Aorta (tissue), 5 donors: ENCODE results near the gene CLVS2. TPM values are rescaled to one million over a fixed set of nuclear protein-coding genes. Genes with fewer than 3 reads are reported as not detected.

ENCODE experiments used
- ATAC-seq: fragments of 200-7000 bp; cut with Tn5 transposase; one replicate; pipeline ENCODE4 v1.9.1; 2022; ENCODE audit warnings: moderate library complexity; ENCODE audit not compliant: low FRiP score
- DNase-seq, 2 donors: peaks; one replicate each; pipeline ENCODE4 v3.0.0-alpha.2; 2020
- H3K27ac ChIP-seq, 2 donors: one replicate each; pipeline ENCODE4 v1.5.1; 2013; ENCODE audit warnings: low read length in 2 of 2, mild to moderate bottlenecking in 2 of 2, moderate library complexity in 2 of 2, control low read depth in 1 of 2, inconsistent platforms in 1 of 2, low read depth in 1 of 2
- H3K27me3 ChIP-seq, 2 donors: one replicate each; pipeline ENCODE4 v1.6.1; 2013; ENCODE audit warnings: control low read depth in 1 of 2, low read length in 1 of 2, mild to moderate bottlenecking in 1 of 2, moderate library complexity in 1 of 2; ENCODE audit not compliant: insufficient read depth in 2 of 2, control insufficient read depth in 1 of 2
- H3K36me3 ChIP-seq, 2 donors: one replicate each; pipeline ENCODE4 v1.6.1; 2013; ENCODE audit warnings: control low read depth in 1 of 2, low read length in 1 of 2, mild to moderate bottlenecking in 1 of 2; ENCODE audit not compliant: insufficient read depth in 2 of 2, control insufficient read depth in 1 of 2
- H3K4me1 ChIP-seq, 2 donors: one replicate each; pipeline ENCODE4 v1.6.1; 2013; ENCODE audit warnings: low read length in 2 of 2, control low read depth in 1 of 2, mild to moderate bottlenecking in 1 of 2, moderate library complexity in 1 of 2; ENCODE audit not compliant: insufficient read depth in 2 of 2, control insufficient read depth in 1 of 2
- H3K4me3 ChIP-seq, 2 donors: one replicate each; pipeline ENCODE4 v1.5.1; 2013; ENCODE audit warnings: low read length in 2 of 2, control low read depth in 1 of 2, mild to moderate bottlenecking in 1 of 2
- H3K9me3 ChIP-seq: one replicate; pipeline ENCODE4 v1.6.1; 2013; ENCODE audit warnings: mild to moderate bottlenecking, low read length; ENCODE audit not compliant: control insufficient read depth
- WGBS, 2 donors: extraction: QIAGEN DNeasy Blood & Tissue Kit; methylation state at CpG; one replicate each; pipeline ENCODE4 v1.1.7; 2013; 5-methylcytosine and 5-hydroxymethylcytosine counted together
- intact Hi-C, 2 donors: fragments of 100-400 bp; cut with DNase I; formaldehyde crosslinking; loops; one replicate each; pipeline versions ENCODE4 v1.14.2 to v1.15.0; 2022
- polyA plus RNA-seq, 2 donors: library from polyadenylated mRNA; stranded (reverse); fragments of 200-250 nt; gene quantifications; one replicate each; pipeline ENCODE4 v1.2.3, GENCODE V29; 2013
- total RNA-seq, 2 donors: library from RNA; stranded (reverse); fragmentation: NEBNext Ultra II Directional; extraction: Animal tissue kit (Norgen Biotek cat#: 25700); gene quantifications; one replicate each; pipeline ENCODE4 v1.2.1, GENCODE V29; 2021
- donor health status: healthy with polysubstance abuse.
- donor health status: Bipolar disorder and iron deficiency.
- donor health status: DM: no; HTN: no; CAD: no.
- donor health status: DM: no; HTN: no; CAD: no.
- donor health status: DM: yes; HTN: yes; CAD: no.

Gene CLVS2
- total and polyA plus RNA-seq, 4 donors = under 0.01 to 0.03 TPM; not detected in 2

GRCh38 chr6:123016431-123017103 lies 20.5 kb downstream of the CLVS2 start:
- DNase-seq (peak in 1 of 2 donors; percentile 36), ATAC-seq (no peak)
- H3K4me3 ChIP-seq = no peak overlapping the region
- H3K27me3 ChIP-seq = no peaks in the 10 kb centered on the region
- H3K36me3 ChIP-seq = no peaks in the 10 kb centered on the region
- WGBS, 2 donors = 60 to 71% methylated on average over 4 of the region's 4 CpGs
- H3K4me1 ChIP-seq = no peaks in the 10 kb centered on the region
- no peak overlapping the region for H3K27ac ChIP-seq
- intact Hi-C loops = no loop called here
- peaks cover 1% of the 10 kb centered on the region for H3K9me3 ChIP-seq

- H3K4me3 ChIP-seq = no peak overlapping the region
- 62 to 66% methylated on average over 5 of the region's 5 CpGs for WGBS, 2 donors
- intact Hi-C loops = no loop called here
- no peaks in the 10 kb centered on the region for H3K27me3 ChIP-seq
- DNase-seq (no peak), ATAC-seq (no peak)
- peaks cover 1% of the 10 kb centered on the region for H3K9me3 ChIP-seq
- H3K27ac ChIP-seq = no peak overlapping the region
- no peaks in the 10 kb centered on the region for H3K36me3 ChIP-seq
- H3K4me1 ChIP-seq = no peaks in the 10 kb centered on the region
Observed at GRCh38 chr6:123017104-123017682, 21.2 kb downstream of the CLVS2 start.

GRCh38 chr6:123022975-123023374 lies 26.9 kb downstream of the CLVS2 start:
- ATAC-seq (no peak), DNase-seq (no peak)
- Histone ChIP-seq H3K4me3 (no peak overlapping the region), H3K27me3 (no peaks in the 10 kb centered on the region), H3K4me1 (no peaks in the 10 kb centered on the region), H3K27ac (no peak overlapping the region), H3K9me3 (peaks cover 1% of the 10 kb centered on the region), H3K36me3 (no peaks in the 10 kb centered on the region)
- intact Hi-C loops = no loop called here
- 5 to 17% methylated on average over 1 of the region's 1 CpG for WGBS, 2 donors

DNA sequence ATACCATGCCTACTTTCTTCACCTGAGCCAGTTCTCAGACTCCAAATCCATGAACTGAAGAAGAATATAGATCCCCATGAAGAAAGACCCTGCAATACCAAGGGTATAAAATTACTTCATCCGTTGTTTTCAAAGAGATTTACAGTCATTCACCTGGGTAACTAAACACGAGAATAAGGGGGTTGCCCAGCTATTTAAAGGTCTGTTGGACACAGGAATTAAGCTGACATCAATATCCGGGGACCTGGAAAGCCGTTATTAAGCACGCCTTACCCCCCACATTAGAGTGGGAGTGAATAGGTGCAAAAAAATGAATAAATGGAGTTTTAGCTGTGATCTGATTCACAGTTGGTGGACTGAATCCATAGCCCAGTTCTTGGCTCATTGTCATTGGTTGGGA lies 28.9 kb downstream of the CLVS2 start:
- 71 to 74% methylated on average over 5 of the region's 5 CpGs for WGBS, 2 donors
- Histone ChIP-seq H3K27me3 (no peaks in the 10 kb centered on the region), H3K9me3 (no peaks in the 10 kb centered on the region), H3K4me3 (no peak overlapping the region), H3K4me1 (no peaks in the 10 kb centered on the region), H3K36me3 (no peaks in the 10 kb centered on the region), H3K27ac (no peak overlapping the region)
- DNase-seq (no peak), ATAC-seq (no peak)
- intact Hi-C loops = no loop called here

DNA sequence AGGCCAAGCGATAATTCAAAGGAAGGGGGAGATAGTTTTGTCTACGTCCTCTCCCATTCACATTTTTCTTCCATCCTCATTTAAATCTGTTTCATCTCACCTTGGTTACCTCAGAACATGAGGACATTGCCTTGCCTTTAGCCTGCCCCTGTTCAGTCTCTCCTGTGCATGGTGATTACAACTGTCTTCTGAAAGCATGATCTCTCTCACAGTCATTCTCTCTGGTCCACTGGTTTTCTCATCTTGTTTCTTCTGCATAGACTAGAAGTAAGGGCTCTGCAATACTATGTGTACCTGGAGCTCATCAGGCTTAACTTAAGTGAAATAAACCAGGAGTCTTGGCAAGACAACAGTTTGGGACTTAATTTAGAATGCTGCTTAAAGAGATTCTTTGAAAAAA lies 31.4 kb downstream of the CLVS2 start:
- Histone ChIP-seq H3K4me1 (no peaks in the 10 kb centered on the region), H3K9me3 (no peaks in the 10 kb centered on the region), H3K27ac (no peak overlapping the region), H3K4me3 (no peak overlapping the region), H3K36me3 (no peaks in the 10 kb centered on the region), H3K27me3 (no peaks in the 10 kb centered on the region)
- WGBS, 2 donors = 79 to 81% methylated on average over 2 of the region's 2 CpGs
- peak; percentile 36 for ATAC-seq
- intact Hi-C loops = no loop called here
- DNase-seq = no peak

DNA sequence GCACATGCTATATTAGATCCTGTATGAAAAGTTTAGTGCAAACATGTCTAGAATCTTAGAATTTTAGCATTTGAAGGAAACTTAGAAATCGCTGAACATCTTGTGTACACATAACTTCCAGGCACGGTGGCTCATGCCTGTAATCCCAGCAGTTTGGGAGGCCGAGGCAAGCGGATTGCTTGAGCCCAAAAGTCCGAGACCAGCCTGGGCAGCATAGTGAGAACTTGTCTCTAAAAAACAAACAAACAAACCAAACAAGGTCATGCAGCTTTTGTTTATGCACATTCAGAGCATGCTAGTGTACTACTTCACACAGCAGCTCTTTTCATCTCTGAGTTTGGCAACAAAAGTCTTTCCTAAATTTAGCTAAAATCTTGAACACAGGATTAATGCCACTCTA lies 32.2 kb downstream of the CLVS2 start:
- ATAC-seq (no peak), DNase-seq (no peak)
- Histone ChIP-seq H3K4me1 (no peaks in the 10 kb centered on the region), H3K36me3 (no peaks in the 10 kb centered on the region), H3K27ac (no peak overlapping the region), H3K27me3 (no peaks in the 10 kb centered on the region), H3K4me3 (no peak overlapping the region), H3K9me3 (no peaks in the 10 kb centered on the region)
- intact Hi-C loops = no loop called here
- 66 to 71% methylated on average over 5 of the region's 5 CpGs for WGBS, 2 donors

DNA sequence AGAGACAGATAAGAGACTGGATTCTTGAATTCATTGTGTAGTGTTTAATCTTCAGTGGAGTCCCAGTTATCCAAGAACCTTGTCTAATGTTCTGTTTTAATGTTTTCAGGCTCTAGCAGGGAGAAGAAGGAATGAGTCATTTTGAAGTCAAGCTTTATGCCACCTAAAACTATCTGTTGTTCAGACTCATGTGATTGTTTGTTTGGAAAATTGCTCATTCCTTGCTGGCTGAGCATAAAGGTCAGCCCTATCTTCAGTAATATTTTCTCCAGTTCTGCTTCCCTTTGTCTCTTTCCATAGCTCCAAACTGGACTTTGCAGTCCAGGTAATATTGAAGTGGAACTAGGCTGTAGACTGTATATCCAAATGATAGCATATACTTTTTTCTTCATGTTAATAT lies 34.2 kb downstream of the CLVS2 start:
- intact Hi-C loops = no loop called here
- Histone ChIP-seq H3K36me3 (no peaks in the 10 kb centered on the region), H3K4me1 (no peaks in the 10 kb centered on the region), H3K27ac (no peak overlapping the region), H3K9me3 (no peaks in the 10 kb centered on the region), H3K27me3 (no peaks in the 10 kb centered on the region), H3K4me3 (no peak overlapping the region)
- DNase-seq (no peak), ATAC-seq (no peak)

- no peak for ATAC-seq
- DNase-seq = no peak
- 76 to 79% methylated on average over 3 of the region's 3 CpGs for WGBS, 2 donors
- intact Hi-C loops = no loop called here
- no peaks in the 10 kb centered on the region for H3K4me1 ChIP-seq
- no peaks in the 10 kb centered on the region for H3K36me3 ChIP-seq
- H3K9me3 ChIP-seq = no peaks in the 10 kb centered on the region
- H3K27ac ChIP-seq = no peak overlapping the region
- H3K4me3 ChIP-seq = no peak overlapping the region
- no peaks in the 10 kb centered on the region for H3K27me3 ChIP-seq
Observed at GRCh38 chr6:123036648-123037047, 40.6 kb downstream of the CLVS2 start.

DNA sequence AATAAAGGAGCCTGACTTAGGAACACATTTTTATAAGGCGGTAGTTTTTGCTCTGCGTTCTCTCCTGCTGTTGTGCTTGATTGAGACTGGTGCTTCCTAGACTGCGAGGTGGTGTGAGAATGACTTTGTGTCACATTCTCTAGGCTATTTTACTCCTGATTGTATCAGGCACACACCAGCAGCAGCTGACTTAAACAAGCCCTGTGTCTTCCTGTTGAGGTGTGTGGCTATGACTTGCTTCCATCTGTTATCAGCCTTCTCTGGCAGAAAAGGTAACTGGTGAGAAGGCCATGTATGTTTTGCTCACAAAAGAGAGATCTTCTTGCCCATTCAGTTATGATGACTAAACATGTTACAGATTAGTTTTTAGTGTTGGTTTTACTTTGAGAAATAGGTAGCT lies 43.4 kb downstream of the CLVS2 start:
- intact Hi-C loops = no loop called here
- Histone ChIP-seq H3K27ac (no peak overlapping the region), H3K27me3 (no peaks in the 10 kb centered on the region), H3K4me3 (no peak overlapping the region), H3K4me1 (no peaks in the 10 kb centered on the region), H3K36me3 (no peaks in the 10 kb centered on the region), H3K9me3 (no peaks in the 10 kb centered on the region)
- 86 to 88% methylated on average over 3 of the region's 3 CpGs for WGBS, 2 donors
- ATAC-seq (no peak), DNase-seq (no peak)
